ENCODE measurements around the gene ATG13. TPM values are rescaled to one million over a fixed set of nuclear protein-coding genes. Genes with fewer than 3 reads are reported as not detected.

The ATG13 gene
- total RNA-seq, 1 donor from 2014 or later, result 36.9 TPM

DNA sequence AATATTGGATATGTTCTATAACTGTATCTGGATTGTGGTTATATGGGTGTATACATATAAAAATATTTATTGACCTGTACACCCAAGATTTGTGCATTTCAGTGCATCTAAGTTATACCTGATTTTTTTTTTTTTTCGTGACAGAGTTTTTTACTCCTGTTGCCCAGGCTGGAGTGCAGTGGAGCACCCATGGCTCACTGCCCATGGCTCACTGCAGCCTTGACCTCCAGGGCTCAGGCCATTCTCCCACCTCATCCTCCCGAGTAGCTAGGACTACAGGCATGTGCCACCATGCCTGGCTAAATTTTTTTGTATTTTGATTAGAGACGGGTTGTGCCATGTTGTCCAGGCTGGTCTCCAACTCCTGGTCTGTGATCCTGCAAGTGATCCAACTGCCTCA lies 24.3 kb downstream of the ATG13 start:
- Histone ChIP-seq H3K4me3 (ENCODE audit: low read depth, low read length) (no peak overlapping the region), H3K36me3 (ENCODE audit: control insufficient read depth, insufficient read depth, low read length) (peaks cover 6% of the 10 kb centered on the region), H3K27me3 (ENCODE audit: control insufficient read depth, insufficient read depth, low read length) (no peaks in the 10 kb centered on the region)
- no peak for DNase-seq (ENCODE audit: low read depth)
- TF ChIP-seq, protein P1, sequence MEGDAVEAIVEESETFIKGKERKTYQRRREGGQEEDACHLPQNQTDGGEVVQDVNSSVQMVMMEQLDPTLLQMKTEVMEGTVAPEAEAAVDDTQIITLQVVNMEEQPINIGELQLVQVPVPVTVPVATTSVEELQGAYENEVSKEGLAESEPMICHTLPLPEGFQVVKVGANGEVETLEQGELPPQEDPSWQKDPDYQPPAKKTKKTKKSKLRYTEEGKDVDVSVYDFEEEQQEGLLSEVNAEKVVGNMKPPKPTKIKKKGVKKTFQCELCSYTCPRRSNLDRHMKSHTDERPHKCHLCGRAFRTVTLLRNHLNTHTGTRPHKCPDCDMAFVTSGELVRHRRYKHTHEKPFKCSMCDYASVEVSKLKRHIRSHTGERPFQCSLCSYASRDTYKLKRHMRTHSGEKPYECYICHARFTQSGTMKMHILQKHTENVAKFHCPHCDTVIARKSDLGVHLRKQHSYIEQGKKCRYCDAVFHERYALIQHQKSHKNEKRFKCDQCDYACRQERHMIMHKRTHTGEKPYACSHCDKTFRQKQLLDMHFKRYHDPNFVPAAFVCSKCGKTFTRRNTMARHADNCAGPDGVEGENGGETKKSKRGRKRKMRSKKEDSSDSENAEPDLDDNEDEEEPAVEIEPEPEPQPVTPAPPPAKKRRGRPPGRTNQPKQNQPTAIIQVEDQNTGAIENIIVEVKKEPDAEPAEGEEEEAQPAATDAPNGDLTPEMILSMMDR (IDR thresholded peaks at IDR 0.05; ENCODE audit: insufficient read depth, low read length, severe bottlenecking), result no peak
- FAIRE-seq, result no peak

DNA sequence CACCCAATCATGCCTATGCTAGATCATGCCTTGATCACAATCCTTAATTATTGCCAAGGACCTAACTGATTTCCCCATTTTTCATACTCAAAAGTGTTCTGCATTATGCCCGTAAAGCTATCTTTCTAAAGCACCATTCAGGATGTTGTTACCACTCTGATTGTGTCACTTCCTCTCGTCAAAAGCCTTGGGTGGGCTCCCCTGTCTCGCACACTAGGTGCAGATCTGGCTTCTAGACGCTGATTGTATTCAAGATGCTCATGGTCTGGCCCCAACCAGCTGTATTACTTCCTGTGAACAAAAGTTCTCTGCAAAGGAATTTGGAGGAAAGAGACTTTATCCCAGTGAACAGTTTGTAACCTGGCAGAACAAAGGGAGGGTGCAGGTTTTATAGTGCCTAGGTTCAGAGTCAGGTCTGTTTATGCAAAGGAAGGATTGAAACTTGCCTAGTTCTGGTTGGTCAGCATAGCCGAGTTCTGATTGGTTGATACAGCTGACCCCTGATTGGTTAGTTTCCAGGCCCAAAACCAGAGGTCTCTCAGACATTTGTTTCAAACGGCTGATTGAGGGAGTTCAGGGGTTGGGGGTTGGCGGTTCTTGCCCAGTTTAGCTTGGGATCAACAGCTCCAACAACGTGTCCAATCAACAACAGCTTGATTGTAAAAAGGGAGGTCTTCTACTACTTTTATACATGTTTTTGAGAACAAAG lies 25.4 kb downstream of the ATG13 start:
- FAIRE-seq (no peak), DNase-seq (ENCODE audit: low read depth) (no peak)
- H3K4me3 ChIP-seq (ENCODE audit: low read depth, low read length), result no peak overlapping the region
- H3K27me3 ChIP-seq (ENCODE audit: control insufficient read depth, insufficient read depth, low read length), result no peaks in the 10 kb centered on the region
- H3K36me3 ChIP-seq (ENCODE audit: control insufficient read depth, insufficient read depth, low read length), result peaks cover 8% of the 10 kb centered on the region
- TF ChIP-seq, protein P1 (IDR thresholded peaks at IDR 0.05; ENCODE audit: insufficient read depth, low read length, severe bottlenecking), result no peak

DNA sequence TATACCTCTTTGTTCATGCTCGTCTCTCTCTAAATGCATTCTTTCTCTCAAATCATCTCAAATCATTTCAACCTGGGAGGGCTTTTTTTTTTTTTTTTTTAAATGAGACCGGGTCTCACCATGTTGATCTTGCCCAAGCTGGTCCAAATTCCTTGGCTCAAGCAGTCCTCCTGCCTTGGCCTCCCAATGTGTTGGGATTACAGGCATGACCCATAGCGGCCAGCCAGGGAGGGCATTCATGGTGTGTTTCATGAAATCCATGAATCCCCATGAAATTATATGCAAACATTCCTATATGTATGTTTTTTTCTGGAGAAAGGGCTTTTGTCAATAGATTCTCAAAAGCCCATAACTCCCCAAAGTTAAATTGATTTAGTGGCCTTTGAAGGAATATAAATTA lies 26.2 kb downstream of the ATG13 start:
- no peak overlapping the region for H3K4me3 ChIP-seq (ENCODE audit: low read depth, low read length)
- FAIRE-seq, result no peak
- no peak for DNase-seq (ENCODE audit: low read depth)
- peaks cover 8% of the 10 kb centered on the region for H3K36me3 ChIP-seq (ENCODE audit: control insufficient read depth, insufficient read depth, low read length)
- TF ChIP-seq, protein P1 (IDR thresholded peaks at IDR 0.05; ENCODE audit: insufficient read depth, low read length, severe bottlenecking), result no peak
- H3K27me3 ChIP-seq (ENCODE audit: control insufficient read depth, insufficient read depth, low read length), result no peaks in the 10 kb centered on the region

DNA sequence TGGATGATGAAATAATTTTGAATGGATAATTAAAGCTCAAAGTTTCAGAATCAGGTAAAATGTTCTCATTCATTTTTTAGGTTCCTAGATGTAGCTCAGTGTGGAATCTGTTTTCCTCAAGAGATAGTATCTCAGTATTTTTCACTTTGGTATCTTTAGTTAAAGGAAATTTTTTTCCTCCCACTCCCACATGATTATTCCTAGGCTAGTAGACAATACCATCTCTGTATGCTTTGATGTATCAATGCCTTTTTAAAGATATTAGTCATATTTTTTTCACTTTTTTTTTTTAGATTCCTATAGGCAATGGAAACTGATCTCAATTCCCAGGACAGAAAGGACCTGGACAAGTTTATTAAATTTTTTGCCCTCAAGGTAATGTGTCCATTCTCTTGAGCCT lies 26.6 kb downstream of the ATG13 start:
- H3K36me3 ChIP-seq (ENCODE audit: control insufficient read depth, insufficient read depth, low read length), result peaks cover 8% of the 10 kb centered on the region
- DNase-seq (ENCODE audit: low read depth), result no peak
- no peak for FAIRE-seq
- H3K4me3 ChIP-seq (ENCODE audit: low read depth, low read length), result no peak overlapping the region
- H3K27me3 ChIP-seq (ENCODE audit: control insufficient read depth, insufficient read depth, low read length), result no peaks in the 10 kb centered on the region
- TF ChIP-seq, protein P1 (IDR thresholded peaks at IDR 0.05; ENCODE audit: insufficient read depth, low read length, severe bottlenecking), result no peak

DNA sequence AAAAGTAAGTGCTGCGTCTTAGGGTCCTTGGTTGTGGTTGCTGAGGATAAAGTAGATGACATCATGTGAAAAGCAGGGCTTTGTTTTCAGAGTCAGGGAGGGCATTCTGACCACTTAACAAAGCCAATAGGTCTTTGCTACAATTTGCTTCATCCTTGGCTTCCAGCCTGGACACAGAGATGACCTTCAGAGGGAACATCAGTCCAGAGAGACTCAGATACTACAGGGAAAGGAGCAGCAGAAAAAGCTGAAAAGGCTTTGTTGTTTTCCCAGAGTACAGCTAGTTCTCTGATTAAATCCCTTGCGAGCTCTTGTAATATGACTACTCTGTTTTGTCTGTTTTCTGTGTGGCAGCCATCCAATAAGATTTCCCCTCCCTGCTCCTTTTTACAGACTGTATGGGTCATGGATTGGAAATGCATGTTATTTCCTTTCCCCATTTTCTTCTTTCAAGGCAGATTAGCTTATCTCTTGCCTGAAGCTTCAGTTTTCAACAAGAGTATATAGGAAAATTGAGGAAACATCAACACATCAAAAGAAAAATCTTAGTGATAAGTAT lies 31.9 kb downstream of the ATG13 start:
- no peak overlapping the region for H3K4me3 ChIP-seq (ENCODE audit: low read depth, low read length)
- H3K27me3 ChIP-seq (ENCODE audit: control insufficient read depth, insufficient read depth, low read length), result no peaks in the 10 kb centered on the region
- FAIRE-seq (no peak), DNase-seq (ENCODE audit: low read depth) (peak; percentile 80)
- TF ChIP-seq, protein P1 (IDR thresholded peaks at IDR 0.05; ENCODE audit: insufficient read depth, low read length, severe bottlenecking), result no peak
- H3K36me3 ChIP-seq (ENCODE audit: control insufficient read depth, insufficient read depth, low read length), result peaks cover 8% of the 10 kb centered on the region
